Forelimb muscle (tissue), 1 donor: ENCODE data around the gene MME. TPM values are rescaled to one million over a fixed set of nuclear protein-coding genes. Genes with fewer than 3 reads are reported as not detected.
A peak's percentile ranks its signal among the peaks of the same experiment; 100 is the strongest.

Experiments
- DNase-seq: peaks from one replicate; pipeline ENCODE4 v3.0.0-alpha.2; 2013; ENCODE audit warnings: low read depth
- polyA plus RNA-seq: library from polyadenylated mRNA; unstranded; fragments of 120-200 nt; gene quantifications from one replicate; pipeline ENCODE4 v1.2.1, GENCODE V29; 2013; ENCODE audit not compliant: insufficient read length

MME gene
- polyA plus RNA-seq, result 7.7 TPM

DNA sequence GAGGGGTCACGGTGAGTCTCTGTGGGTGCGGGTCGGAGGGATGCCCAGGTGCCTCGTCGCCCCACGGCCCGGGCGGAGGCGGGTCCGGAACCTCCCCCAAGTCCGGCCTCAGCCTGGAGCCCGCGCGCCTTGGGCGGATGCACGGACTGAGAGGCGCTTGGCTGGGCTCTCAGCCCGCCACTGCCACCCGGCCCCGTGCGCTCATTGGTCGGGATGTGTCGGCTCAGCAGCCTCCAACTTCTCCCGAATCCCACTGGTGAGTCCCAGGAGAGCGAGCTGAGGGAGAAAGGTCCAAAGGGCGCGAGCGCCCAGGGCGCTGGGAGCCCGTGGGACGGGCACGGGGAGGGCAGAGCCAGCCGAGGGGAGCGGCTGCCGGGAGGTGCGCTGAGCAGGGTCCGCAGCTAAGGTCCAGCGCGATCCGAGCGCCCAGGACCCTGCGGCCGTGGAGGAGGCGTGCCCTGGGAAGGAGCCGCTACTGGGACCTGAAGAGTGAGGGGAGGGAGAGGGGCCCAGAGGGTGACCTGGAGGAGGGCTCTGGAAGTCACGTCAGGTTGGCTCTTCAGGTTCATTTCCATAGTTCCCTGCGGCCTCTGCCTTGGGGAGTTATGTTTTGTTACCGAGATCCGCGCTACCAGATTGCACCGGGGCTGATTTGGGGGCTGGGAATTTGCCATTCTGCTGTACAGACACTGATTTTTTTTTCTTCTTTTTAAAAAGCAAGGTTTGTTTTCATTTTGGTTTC lies at the start of gene MME:
MME (plus strand) TSS at position 574 of the 742 bp plus-strand sequence. CDS start 3,849 bp downstream, outside the sequence.
- DNase-seq, result no peak

DNA sequence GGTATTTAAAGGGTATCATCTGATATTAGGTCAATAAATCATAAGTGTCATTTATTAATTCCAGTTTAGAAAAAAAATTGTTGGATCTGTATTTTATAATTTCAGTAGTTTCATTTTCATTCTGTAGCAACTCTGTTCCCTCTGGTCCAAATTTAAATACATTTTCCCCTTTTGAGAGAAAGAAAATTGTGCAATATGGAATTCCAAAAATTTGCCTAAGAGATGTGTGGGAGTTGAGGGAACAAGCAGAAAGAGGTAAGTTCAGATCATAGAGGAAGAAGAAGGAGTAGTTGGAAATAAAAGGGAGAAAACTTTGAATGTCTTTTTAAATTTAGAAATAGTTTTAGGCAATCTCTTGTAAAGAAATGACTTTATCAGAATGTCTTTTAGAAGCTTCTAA lies 48.9 kb upstream of the MME start:
- DNase-seq, result no peak

DNA sequence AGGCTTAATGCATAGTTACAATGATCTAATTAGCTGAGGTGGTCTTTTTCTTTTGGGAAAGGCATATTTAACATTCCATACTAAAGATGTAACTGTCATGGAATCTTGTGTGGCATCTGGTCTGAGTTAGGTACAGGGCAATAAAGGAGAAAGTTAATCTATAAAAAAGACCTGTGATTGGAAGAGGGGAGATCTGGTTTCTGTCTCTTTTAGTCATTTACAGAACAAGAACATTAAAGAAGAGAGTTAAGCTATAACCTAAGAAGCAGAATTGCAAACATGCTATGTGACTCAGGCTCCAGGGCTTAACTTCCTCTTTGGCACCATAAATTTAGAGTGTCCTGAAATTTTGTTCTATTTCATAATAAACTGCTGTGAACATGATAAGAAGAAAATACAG lies 47.2 kb upstream of the MME start:
- no peak for DNase-seq

DNA sequence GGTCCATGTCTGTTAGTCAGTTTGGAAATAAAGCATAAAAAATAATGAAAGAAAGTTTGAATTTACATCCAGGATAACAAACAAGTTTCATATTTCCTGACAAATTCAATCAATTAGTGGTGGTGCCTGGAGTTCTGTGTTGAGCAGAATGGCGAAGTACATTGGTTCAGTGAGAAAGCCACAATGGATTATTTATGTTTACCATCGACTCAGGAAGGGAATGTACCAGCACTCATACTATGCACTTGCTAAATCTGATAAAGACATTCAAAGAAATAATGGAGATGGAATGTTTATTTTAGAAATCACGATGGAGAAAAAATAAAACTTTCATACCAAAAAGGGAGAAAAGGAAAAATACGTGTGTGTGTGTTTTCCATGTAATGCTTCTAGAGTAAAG lies 45.3 kb upstream of the MME start:
- no peak for DNase-seq

DNA sequence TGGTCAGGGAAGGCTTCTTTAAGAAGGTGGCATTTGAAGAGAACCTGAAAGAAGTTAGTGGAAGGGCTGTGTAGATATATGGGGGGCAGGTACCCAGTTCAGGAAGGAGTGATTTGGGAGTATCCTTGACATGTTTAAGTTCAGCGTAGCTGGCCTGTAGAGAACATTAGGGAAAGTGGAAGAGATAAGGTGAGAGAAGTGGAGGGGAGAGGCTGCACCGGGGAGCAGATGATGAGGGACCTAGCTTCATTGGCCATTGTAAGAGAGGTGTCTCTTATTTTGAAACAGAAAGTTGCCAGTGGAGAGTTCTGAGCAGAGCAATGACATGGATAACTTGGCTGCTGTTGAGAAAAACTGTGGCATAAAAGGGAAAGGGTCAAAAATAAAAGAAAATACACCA lies 44.6 kb upstream of the MME start:
- DNase-seq, result no peak

DNA sequence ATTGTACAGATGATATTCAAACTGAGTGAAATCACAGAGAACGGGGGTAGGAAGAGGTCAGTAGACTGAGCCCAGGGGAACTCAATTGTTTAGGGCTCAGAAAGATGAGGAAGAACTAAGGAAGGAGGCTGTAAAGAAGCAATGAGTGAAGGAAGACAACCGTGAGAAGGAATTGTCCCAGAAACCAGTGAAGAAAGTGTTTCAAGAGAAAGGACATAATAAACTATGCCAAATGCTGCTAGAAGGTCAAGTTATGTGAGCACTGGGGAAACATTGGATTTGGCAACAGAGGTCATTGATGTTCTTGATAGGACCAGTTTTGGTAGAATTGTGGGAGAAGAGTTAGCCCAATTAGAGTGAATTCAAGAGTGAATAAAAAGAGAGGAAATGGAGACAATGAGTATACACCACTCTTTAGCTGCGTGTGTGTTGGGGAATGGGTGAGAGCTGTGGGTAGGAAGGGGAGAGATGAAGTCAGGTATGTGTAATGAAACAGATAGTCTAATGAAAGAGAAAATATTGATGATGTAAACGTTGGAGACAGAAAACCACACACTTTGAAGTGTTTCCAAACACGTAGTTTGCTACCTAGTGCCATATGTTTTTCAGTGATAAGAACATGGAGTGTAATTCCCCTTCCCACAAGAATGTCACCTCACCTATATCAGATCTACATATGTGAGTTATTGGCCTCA lies 42.5 kb upstream of the MME start:
- DNase-seq, result no peak

DNA sequence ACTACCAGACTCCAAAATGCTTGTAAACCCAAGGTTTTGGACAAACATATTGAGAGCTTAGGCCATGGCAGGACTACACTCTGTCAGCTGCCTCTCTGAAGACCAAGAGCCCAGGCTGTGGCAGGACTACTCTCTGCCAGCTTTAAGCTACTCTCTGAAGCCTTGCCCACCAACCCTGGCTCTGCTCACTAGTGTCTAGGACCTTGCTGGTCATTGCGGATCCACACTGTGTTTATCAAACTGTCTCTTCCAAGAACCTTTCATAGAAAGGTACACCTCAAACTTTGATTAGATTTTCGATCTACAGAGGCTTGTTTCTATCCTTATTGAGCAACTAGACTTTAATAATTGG lies 41.9 kb upstream of the MME start:
- no peak for DNase-seq

DNA sequence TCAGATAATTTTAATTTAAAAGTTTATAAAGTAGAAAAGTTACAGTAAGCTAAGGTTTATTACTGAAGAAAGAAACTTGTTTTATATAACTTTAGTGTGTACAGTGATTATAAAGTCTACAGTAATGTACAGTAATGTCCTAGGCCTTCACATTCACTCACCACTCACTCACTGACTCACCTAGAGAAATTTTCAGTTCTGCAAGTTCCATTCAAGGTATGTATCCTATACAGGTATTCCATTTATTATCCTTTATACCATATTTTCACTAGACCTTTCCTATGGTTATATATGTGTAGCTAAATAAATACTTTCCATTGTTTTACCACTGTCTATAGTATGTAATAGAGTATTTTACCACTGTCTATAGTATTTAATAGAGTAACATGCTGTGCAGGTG lies 33.2 kb upstream of the MME start:
- DNase-seq, result no peak

DNA sequence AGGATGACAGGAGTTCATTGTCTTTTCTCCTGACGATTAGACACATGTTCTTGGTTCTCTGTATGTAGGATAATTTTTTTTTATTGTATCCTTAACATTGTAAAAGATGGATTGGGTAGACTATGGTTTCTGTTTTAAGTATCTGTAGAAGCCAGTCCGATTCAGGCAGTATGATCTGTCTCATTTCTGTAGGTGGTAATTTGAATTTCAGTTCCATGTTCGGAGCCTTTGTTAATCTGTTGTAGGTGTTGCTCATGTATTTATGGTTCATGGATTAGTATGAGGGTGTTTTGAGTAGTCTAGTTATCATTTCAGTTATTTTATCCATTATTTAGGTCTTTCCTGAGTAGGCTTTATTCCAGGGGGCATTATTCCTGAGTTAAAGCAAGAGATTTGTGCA lies 32.4 kb upstream of the MME start:
- DNase-seq, result no peak

DNA sequence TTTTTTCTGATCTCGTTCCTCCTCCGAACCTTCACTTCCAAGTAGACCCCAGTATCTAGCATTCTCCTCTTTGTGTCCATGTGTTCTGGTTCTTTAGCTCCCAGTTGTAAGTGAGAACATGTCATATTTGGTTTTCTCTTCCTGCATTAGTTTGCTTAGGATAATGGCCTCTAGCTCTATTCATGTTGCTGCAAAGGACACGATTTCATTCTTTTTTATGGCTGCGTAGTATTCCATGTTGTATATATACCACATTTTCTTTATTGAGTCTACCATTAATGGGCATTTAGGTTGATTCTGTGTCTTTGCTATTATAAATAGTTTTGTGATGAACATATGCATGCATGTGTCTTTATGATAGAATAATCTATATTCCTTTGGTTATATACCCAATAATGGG lies 30.2 kb upstream of the MME start:
- DNase-seq, result no peak

DNA sequence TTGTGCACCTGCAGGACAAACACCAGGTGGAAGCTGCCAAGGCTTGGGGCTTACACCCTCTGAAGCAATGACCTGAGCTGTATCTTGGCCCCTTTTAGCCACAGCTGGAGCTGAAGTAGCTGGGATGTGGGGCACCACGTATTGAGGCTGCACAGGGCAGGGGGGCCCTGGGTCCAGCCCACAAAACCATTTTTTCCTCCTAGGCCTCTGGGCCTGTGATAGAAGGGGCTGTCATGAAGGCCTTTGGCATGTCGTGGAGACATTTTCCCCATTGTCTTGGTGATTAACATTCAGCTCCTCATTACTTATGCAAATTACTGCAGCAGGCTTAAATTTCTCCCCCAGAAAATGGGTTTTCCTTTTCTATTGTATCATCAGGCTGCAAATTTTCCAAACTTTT lies 27.6 kb upstream of the MME start:
- no peak for DNase-seq

DNA sequence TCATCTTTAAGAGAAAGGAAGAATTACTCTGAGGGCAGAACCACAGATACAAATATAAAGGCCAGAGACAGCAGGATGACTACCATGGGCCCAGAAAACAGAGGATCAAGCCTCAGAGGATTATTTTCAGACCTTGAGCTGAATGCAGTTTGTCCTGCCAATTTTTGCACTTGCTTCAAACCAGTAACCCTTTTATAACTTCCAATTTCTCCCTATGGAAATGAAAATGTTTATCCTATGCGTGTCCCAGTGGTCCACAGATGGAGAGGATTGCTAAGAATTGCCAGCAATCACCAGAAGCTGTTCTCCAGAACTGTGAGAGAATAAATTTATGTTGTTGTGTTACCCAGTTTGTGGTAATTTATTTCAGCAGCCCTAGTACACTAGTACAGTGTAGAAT lies 26.4 kb upstream of the MME start:
- peak; percentile 8 for DNase-seq

DNA sequence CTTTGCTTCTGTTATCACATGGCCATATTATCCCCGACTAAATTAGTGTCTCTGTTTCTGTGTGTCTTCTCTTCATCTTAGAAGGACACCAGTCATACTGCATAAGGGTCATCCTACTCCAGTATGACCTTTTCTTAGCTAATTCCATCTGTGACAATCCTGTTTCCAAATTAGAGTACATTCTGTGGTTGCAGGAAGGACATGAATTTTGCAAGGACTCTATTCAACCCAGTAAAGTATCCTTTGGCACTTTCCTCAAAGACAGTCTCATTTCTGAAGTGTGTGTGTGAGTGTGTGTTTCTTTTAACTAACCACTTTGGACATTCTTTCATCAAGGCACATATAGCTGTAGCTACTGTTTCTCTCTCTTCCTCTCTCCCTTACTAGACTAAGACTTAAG lies 15.2 kb upstream of the MME start:
- DNase-seq, result no peak

DNA sequence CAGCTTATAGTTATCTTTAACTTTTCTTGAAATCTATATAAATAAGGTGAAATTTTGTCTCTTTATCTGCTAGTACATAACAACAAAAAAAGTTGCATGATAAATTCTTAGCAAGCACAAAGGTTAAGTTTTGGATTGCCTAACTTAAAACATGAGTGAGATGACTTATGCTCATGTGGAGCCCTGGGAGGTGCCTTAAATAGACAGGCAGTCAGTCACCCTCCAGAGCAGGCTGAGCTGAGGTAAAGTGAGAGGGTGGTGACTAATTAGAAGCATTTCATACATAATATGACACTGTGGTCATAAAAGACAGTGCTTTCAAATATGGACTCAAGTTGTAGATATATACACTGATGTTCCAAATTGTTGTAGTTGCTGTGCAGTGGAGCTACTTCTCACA lies 14.6 kb upstream of the MME start:
- DNase-seq, result no peak

DNA sequence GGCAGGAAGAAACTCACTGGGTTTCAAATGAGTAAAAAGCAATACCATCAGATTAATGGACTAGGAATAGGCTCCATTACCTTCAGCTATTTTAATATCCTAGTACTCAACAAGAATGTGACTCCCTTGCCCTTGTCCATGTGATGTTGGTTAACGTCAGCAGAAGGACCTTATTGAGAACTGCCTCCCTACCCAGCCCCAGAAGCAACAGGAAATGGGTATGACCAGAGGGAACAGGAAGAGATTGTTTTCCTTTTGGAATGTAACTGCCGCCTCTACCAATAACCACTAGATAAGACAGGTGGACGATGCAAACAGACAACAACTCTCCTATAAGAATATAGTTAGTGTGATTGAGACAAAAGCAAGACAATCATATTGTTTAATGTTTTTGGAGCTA lies 10.4 kb upstream of the MME start:
- DNase-seq, result no peak

DNA sequence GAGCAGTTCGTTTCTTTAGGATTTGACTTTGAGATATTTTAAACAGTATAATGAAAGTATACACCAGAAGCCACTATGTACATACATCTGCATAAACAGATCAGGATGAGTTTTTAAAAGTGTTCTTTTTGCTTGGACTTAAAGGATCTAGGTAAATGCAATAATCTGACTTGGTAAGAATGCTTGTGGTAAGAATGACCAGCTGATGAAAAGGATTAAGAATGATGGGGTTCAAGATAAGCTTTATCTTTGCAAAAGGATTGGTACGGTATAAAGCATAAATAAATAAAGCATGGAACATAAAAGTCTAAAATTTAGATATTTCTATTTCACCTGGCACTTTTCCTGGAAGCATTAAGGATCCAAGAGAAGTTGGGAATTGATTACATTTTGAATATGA lies 9.8 kb upstream of the MME start:
- DNase-seq, result no peak

DNA sequence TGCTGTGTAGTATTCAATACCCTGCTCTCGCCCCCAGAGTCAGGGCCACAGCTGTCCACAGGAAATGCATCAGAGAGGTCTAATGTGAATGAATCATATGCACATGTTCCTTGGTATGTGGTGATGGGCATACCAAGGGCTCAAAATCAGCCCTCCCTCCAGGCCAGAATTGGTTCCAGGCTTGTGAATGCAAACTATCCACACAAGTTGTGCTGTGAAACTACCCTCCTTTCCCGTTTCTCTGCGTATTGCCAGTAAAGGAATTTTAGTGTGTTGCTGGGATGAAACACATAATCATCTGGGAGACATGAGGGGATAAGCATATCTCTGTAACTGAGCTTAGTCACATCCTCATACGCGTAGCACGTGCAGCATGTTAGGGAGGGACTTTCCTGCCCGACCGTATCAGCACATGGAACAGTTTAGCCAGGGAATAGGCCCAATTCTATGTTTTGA lies 9.2 kb upstream of the MME start:
- DNase-seq, result no peak

DNA sequence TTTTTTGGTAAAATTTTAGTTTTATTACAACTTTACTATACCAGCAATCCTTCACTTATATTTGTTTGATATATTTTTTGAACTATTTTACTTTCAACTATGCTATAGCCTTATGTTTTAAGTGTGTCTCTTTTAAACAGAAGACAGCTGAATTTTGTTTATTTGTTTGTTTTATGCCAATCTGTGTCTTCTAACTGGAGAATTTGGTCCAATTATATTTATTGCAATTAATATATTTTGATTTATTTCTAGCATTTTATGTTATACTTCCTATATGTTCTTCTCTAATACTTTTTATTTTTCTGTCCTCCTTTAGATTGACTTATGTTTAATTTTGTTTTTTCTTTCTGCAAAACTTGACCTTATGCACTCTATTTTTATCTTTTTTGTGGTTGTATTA lies 4.9 kb upstream of the MME start:
- no peak for DNase-seq

DNA sequence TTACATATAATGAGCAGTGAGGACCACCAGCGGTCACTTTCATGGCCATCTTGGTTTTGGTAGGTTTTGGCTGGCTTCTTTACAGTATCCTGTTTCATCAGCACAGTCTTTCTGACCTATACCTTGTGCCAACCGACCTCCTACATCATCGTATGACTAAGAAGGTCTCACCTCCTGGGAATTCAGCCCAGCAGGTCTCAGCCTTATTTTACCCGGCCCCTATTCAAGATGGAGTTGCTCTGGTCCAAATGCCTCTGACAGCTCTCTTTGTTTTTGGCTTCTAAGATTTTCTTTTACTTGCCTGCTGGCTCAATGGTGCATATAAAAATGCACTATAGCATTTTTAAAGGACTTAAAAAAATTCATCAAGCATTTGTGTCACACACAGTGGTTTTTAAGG lies 3.2 kb upstream of the MME start:
- DNase-seq, result no peak

DNA sequence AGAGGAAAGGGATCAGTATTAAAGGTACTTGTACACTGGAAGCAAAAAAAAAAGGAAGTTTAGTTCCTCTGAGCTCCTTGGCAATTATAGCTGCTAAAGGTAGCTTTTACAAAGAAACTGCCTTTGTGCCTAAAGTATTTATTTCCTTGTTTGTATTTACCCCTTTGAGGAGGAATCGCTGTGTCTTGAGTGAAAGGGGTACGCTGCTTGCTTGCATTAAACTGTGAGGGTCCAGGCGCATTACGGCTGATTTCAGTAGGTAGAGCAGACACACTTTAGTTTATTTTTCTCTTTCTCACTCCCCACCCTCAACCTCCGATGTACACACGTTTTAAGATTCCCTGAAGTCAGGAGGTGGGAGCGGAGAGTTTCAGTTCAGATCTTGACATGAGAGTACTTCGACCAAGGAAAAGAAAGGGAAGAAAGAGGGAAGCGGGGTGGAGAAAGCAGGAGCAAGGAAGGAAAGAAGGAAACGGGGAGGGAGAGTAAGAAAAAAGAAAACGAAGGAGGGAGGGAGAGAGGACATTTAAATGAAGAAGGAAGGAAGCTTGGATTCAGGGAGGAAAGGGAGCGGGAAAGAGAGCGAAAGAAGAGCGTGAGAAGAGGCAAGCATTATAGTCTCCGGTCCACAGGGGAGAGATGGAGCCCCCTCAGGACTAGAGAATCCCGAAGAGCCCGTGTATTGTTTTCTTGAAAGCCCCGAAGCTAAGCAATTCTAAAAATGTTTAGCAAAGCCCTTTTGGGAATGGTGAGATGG lies 1.2 kb upstream of the MME start:
- no peak for DNase-seq

DNA sequence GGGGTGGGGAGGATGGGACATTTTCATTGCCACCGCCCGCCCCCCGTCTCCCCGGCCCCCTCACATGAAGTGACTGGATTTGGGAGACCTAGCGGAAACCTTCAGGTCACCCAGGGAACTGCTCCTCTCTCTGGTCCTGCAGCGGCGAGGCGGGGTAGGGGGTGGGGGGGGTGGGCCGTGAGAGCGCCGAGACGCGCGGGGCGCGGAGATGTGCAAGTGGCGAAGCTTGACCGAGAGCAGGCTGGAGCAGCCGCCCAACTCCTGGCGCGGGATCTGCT lies 712 bp upstream of the MME start:
- no peak for DNase-seq

DNA sequence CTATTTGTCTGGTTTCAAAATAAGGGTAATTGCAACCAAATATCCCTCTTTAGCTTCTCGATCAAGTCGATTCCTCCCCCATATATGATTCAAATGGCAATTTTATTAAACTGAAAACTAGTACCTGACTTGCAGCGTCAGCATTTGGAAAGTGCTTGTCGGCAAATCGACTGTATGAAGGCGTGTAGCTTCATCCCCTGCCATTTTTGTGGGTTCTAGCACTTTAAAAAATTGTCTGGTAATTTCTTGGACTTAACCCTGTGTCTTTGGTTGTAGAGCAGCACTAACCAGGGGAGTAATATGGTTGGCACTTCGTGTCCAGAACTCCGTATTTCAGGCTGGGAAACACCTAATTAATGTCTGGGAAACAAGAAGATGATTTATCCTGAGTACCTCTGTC lies 573 bp downstream of the MME start:
- DNase-seq, result no peak

DNA sequence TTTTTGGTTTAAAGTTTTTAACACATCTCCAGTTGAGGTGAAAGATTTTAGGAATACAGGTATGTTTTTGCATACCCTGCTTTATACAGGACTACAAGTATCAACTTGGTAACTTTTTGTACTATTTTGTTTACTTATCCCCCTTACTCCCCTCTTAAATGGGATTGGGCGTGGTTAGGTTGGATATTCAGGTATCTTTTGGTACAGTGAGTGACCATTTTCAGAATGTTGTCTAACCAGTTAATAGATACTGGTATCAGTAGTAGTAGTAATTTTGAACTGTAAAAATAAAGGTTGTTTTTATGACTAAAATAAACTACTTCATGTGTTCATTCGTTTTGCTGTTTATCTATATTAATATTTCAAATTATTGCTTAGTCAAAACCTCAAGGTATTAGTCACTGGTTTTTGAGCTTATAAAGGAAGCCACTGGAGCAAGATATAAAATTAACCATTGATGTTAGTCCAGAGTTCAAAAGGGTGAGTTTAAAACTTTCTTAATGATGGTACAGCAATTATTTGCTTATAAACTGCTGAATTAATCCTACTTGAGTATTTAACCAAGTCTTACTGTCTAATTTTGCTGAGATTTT lies 3.3 kb downstream of the MME start:
- no peak for DNase-seq
